ENCODE results near the gene ENPP1.
"Not testable (repeated sequence)": the region's sequence is repeated elsewhere in the genome, so short reads cannot be mapped to it uniquely, and the experiment has no call there.

Gene ENPP1

DNA sequence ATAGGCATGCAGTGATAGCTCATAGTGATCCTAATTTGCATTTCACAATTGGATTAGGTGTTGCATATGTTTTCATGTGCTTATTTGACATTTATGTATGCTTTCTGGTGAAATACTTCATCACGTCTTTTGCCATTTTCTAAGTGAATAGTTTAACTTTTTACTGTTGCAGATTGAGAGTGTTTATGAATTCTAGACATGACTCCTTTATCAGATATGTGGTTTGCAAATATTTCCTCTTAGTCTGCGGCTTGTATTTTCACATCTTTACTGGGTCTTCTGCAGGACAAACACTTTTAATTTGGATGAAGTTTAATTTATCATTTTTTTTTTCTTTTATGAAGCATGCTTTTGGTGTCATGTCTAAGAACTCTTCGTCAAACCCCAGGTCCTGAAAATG, 104.1 kb downstream of the ENPP1 start:
- no peak overlapping the region for H3K4me3 Mint-ChIP-seq
- H3K36me3 Mint-ChIP-seq (ENCODE audit: low read depth) = no peaks in the 10 kb centered on the region
- peaks cover 8% of the 10 kb centered on the region for H3K9me3 Mint-ChIP-seq
- H3K27me3 Mint-ChIP-seq = peaks cover 33% of the 10 kb centered on the region
- peaks cover 1% of the 10 kb centered on the region for H3K4me1 Mint-ChIP-seq (ENCODE audit: low read depth)
- H3K27ac Mint-ChIP-seq = no peak overlapping the region
- intact Hi-C loops (cut with micrococcal nuclease) = no loop called here

DNA sequence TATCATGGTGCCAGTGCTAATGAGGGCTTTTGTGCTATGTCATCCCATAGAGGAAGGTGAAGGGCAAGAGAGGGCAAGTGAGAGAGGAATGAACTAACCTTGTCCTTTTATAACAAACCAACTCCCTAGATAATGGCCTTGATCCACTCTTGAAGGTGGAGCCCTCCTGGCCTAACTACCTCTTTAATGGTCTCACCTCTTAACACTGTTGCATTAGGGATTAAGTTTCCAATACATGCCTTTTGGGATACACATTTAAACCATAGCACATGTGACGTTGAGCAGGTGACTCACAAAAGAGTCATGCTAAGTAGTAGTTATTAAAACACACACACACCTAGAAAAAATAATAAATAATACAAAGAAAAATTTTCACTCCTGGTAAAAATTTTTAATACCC, 106.4 kb downstream of the ENPP1 start:
- Mint-ChIP-seq H3K4me3 (no peak overlapping the region), H3K4me1 (ENCODE audit: low read depth) (peaks cover 7% of the 10 kb centered on the region), H3K27me3 (peaks cover 34% of the 10 kb centered on the region), H3K27ac (no peak overlapping the region), H3K36me3 (ENCODE audit: low read depth) (no peaks in the 10 kb centered on the region), H3K9me3 (peaks cover 8% of the 10 kb centered on the region)
- intact Hi-C loops (cut with micrococcal nuclease) = no loop called here

DNA sequence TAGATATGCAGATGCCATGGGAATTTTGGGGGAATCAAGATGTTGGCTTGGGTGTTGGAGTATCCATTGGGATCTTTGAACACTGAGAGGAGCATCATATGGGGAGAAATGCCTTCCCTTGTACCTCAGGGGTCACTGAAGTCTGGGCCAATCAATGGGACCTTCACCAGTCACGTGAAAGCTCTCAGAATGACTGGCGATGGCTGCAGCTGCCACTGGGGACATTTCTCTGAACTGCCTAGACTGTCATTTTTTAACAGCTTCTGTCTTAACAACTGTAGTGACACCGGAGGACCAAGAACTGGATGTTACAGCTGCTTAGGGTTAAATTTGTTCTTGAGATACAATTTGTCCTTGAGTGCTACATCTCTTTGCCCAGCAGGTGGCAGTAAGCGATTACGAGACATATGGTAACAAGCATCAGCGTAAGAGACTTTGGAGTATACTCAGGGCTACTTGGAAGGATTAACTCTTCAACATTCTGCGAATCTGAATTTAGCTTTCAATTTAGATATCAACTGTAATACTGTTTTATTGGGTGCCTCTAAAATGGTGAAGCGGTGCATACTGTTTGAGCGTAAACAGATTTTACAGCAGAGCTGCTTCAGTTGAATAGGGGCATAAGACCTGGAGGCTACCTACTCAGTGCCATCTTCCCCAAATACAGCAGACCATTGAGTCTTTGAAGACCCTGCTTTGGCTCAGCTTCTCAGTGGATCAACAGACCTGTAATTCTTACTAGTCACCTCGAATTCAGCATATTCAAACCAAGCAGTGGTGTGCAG, 107.3 kb downstream of the ENPP1 start:
- no peaks in the 10 kb centered on the region for H3K36me3 Mint-ChIP-seq (ENCODE audit: low read depth)
- H3K4me1 Mint-ChIP-seq (ENCODE audit: low read depth) = peaks cover 7% of the 10 kb centered on the region
- H3K9me3 Mint-ChIP-seq = peaks cover 8% of the 10 kb centered on the region
- H3K27ac Mint-ChIP-seq = no peak overlapping the region
- H3K4me3 Mint-ChIP-seq = no peak overlapping the region
- intact Hi-C loops (cut with micrococcal nuclease) = loop anchor here (5.0 kb wide), 1 partner anchor 302 kb away; no protein-coding TSS in a partner anchor
- H3K27me3 Mint-ChIP-seq = peaks cover 38% of the 10 kb centered on the region

DNA sequence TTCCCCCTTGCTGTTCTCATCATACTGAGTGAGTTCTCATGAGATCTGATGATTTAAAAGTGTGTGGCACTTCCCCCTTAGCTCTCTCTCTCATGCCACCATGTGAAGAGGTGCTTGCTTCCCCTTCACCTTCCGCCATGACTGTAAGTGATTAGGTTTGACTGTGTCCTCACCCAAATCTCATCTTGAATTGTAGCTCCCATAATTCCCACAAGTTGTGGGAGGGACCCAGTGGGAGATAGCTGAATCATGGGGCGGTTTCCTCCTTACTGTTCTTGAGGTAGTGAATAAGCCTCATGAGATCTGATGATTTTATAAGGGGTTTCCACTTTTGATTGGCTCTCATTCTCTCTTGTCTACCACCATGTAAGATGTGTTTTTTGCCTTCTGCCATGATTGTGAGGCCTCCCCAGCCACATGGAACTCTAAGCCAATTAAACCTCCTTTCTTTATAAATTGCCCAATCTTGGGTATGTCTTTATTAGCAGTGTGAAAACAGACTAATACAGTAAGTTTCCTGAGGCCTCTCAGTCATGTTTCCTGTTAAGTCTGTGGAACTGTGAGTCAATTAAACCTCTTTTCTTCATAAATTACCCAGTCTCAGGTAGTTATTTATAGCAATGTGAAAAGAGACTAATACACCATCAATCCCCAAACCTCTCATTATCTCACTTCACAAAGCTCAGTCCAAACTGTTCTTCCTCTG, 108.4 kb downstream of the ENPP1 start:
- intact Hi-C loops (cut with micrococcal nuclease) = loop anchor here (5.0 kb wide), 1 partner anchor 301 kb away; no protein-coding TSS in a partner anchor
- Mint-ChIP-seq H3K27me3 (peaks cover 38% of the 10 kb centered on the region), H3K9me3 (peaks cover 11% of the 10 kb centered on the region)
- not testable (repeated sequence) for H3K27ac Mint-ChIP-seq; H3K4me1 Mint-ChIP-seq (ENCODE audit: low read depth); H3K36me3 Mint-ChIP-seq (ENCODE audit: low read depth); H3K4me3 Mint-ChIP-seq

DNA sequence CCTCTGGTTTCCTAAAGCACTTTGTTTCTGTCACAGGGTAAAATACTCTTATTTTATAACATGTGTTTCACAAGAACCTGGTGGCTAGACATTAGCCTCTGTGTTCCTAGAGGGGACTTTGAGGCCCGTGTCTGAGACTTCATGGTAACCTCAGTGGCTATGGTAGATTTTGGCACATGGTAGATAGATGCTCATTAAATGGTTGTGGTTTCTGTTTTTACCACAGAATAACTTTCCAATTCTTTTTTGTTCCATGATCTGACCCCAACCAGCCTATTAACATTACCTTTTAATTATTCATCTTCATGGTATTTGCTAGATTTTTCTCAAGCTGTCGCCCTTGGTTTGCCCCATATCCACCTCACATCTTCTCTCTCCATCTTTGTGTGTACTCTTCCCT, 109.0 kb downstream of the ENPP1 start:
- Mint-ChIP-seq H3K4me1 (ENCODE audit: low read depth) (peaks cover 7% of the 10 kb centered on the region), H3K27ac (no peak overlapping the region), H3K4me3 (no peak overlapping the region), H3K9me3 (peaks cover 17% of the 10 kb centered on the region), H3K36me3 (ENCODE audit: low read depth) (no peaks in the 10 kb centered on the region), H3K27me3 (peaks cover 36% of the 10 kb centered on the region)
- intact Hi-C loops (cut with micrococcal nuclease) = loop anchor here (5.0 kb wide), 1 partner anchor 300 kb away; no protein-coding TSS in a partner anchor

DNA sequence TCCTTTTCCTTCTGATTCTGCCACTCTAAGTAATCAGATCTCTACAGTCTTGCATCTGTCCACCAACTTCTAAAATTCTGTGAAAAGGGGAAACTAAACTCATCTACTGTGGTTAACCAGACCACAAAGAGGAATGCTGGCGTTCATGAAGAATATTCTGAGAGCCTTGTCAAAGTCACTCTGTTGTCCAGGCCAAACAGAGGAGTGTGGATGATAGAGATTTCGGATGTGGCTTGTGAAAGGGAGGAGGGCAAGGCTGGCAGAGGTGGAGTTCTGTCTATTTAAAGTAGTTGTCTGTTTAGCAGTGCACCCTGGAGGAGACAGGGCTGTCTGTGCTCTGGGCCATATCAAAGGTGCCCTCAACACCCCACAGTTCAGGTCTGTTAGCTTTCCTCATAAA, 109.5 kb downstream of the ENPP1 start:
- peaks cover 36% of the 10 kb centered on the region for H3K27me3 Mint-ChIP-seq
- H3K9me3 Mint-ChIP-seq = peaks cover 22% of the 10 kb centered on the region
- H3K27ac Mint-ChIP-seq = no peak overlapping the region
- intact Hi-C loops (cut with micrococcal nuclease) = loop anchor here (5.0 kb wide), 1 partner anchor 300 kb away; no protein-coding TSS in a partner anchor
- H3K4me1 Mint-ChIP-seq (ENCODE audit: low read depth) = peaks cover 7% of the 10 kb centered on the region
- H3K36me3 Mint-ChIP-seq (ENCODE audit: low read depth) = no peaks in the 10 kb centered on the region
- no peak overlapping the region for H3K4me3 Mint-ChIP-seq

- H3K4me1 Mint-ChIP-seq (ENCODE audit: low read depth) = peaks cover 7% of the 10 kb centered on the region
- intact Hi-C loops (cut with micrococcal nuclease) = loop anchor here (5.0 kb wide), 1 partner anchor 299 kb away; no protein-coding TSS in a partner anchor
- no peaks in the 10 kb centered on the region for H3K36me3 Mint-ChIP-seq (ENCODE audit: low read depth)
- peaks cover 33% of the 10 kb centered on the region for H3K27me3 Mint-ChIP-seq
- H3K4me3 Mint-ChIP-seq = no peak overlapping the region
- H3K9me3 Mint-ChIP-seq = peaks cover 26% of the 10 kb centered on the region
- no peak overlapping the region for H3K27ac Mint-ChIP-seq
Observed at GRCh38 chr6:131917763-131918649, 110.2 kb downstream of the ENPP1 start.

- Mint-ChIP-seq H3K4me1 (ENCODE audit: low read depth) (peaks cover 7% of the 10 kb centered on the region), H3K27me3 (peaks cover 30% of the 10 kb centered on the region), H3K27ac (no peak overlapping the region), H3K36me3 (ENCODE audit: low read depth) (no peaks in the 10 kb centered on the region), H3K9me3 (peaks cover 32% of the 10 kb centered on the region), H3K4me3 (no peak overlapping the region)
- intact Hi-C loops (cut with micrococcal nuclease) = loop anchor here (5.0 kb wide), 1 partner anchor 298 kb away; no protein-coding TSS in a partner anchor
Observed at GRCh38 chr6:131918650-131919355, 111.0 kb downstream of the ENPP1 start.

DNA sequence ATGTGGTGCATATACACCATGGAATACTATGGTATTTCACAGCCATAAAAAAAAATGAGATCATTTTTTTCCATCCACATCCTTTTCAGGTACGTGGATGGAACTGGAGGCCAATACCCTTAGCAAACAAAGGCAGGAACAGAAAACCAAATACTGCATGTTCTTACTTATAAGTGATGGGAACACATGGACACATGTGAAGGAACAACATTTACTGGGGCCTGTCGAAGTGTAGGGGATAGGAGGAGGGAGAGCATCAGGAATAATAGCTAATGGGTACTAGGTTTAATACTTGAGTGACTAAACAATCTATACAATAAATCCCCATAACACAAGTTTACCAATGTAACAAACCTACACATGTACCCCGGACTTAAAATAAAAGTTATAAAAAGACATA, 112.8 kb downstream of the ENPP1 start:
- Mint-ChIP-seq H3K4me3 (no peak overlapping the region), H3K27me3 (peaks cover 27% of the 10 kb centered on the region), H3K9me3 (peaks cover 35% of the 10 kb centered on the region), H3K36me3 (ENCODE audit: low read depth) (no peaks in the 10 kb centered on the region), H3K27ac (no peak overlapping the region), H3K4me1 (ENCODE audit: low read depth) (peaks cover 7% of the 10 kb centered on the region)
- intact Hi-C loops (cut with micrococcal nuclease) = no loop called here

DNA sequence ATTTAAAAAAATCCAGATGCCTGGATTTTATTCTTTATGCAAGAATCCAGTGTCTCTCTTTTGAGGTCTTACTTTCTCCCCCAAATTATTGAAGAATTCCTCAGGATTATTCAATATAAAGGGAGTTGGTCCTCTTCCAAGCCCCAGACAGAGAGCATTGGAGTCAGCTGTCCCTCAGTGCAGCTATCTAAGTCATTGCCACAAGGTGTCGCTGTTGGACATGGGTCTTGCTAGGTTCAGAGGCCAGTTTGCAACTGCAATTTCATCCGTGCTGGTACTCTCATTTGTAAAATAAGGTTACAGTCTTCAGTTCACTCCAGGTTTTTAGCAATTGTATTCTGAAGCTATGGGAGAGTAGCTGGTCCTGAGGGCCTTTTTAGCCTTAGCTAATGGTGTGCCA, 115.5 kb downstream of the ENPP1 start:
- peaks cover 7% of the 10 kb centered on the region for H3K27me3 Mint-ChIP-seq
- no peaks in the 10 kb centered on the region for H3K36me3 Mint-ChIP-seq (ENCODE audit: low read depth)
- intact Hi-C loops (cut with micrococcal nuclease) = no loop called here
- no peak overlapping the region for H3K27ac Mint-ChIP-seq
- H3K4me1 Mint-ChIP-seq (ENCODE audit: low read depth) = no peaks in the 10 kb centered on the region
- H3K4me3 Mint-ChIP-seq = no peak overlapping the region
- peaks cover 27% of the 10 kb centered on the region for H3K9me3 Mint-ChIP-seq

DNA sequence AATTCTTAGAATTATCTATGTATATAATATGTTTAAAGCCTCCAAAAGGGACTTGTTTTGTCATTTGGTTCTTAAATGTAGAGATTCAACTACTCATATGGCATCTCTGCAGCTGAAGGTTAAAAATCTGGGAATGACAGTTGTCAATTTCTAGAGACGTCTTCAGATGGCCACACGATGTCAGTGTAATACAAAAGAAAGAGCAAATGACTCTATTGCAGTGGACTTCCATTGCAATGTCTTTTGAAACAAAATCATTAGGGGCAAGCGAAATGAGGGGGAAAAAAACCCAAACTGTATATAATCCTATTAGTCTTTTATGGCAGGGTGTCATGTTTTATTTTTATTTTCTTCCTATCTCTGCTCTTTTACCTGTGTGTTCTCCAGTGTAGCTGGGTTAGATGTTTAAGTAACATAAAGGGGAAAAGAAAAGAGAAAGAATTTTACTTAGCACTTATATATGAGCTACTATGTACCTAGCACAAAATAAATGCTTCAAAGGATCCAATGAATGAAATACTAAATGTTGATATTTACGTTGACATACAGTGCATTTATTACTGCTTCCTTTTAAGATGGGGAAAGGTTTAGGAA, 117.2 kb downstream of the ENPP1 start:
- H3K4me3 Mint-ChIP-seq = no peak overlapping the region
- H3K27me3 Mint-ChIP-seq = no peaks in the 10 kb centered on the region
- intact Hi-C loops (cut with micrococcal nuclease) = no loop called here
- H3K27ac Mint-ChIP-seq = no peak overlapping the region
- H3K4me1 Mint-ChIP-seq (ENCODE audit: low read depth) = no peaks in the 10 kb centered on the region
- peaks cover 27% of the 10 kb centered on the region for H3K9me3 Mint-ChIP-seq
- H3K36me3 Mint-ChIP-seq (ENCODE audit: low read depth) = no peaks in the 10 kb centered on the region

DNA sequence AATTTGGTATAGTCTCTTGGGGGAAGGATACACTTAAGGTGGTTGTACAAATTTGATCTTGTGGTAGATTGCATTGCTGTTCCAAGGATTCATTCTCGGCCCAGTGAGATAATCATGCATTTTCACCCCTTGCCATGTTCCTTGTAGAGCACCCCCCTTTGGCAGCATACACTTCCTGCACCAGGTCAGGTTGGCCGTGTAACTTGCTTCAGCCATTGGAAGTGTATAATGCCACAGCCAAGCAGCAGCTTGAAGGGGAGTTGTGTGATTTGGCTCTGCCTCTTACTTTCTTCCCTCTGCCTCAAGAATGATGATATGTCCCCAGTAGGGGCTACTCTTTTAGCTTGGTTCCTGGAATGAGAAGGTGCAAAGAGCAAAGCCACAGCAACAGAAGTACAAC, 121.4 kb downstream of the ENPP1 start:
- intact Hi-C loops (cut with micrococcal nuclease) = no loop called here
- no peaks in the 10 kb centered on the region for H3K9me3 Mint-ChIP-seq
- no peak overlapping the region for H3K4me3 Mint-ChIP-seq
- H3K27ac Mint-ChIP-seq = no peak overlapping the region
- no peaks in the 10 kb centered on the region for H3K4me1 Mint-ChIP-seq (ENCODE audit: low read depth)
- H3K27me3 Mint-ChIP-seq = peaks cover 3% of the 10 kb centered on the region
- H3K36me3 Mint-ChIP-seq (ENCODE audit: low read depth) = no peaks in the 10 kb centered on the region

DNA sequence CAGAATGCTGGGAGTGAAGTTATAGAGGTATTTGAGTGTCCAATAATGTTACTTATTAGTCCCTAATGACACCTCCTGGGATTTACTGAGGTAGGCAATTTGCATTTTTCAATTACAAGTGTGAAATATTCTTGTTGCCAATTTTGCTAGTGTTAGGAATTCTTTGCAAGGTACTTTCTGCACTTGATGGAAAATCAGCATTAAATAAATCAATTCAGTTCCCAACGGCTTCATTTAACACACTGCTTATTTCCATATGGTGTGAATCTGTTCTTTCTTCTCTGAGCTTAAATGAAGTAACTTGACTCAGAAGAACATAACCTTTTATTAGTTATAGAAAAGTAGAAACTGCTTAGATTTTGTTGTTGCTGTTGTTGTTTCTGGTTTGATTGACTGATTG, 122.2 kb downstream of the ENPP1 start:
- Mint-ChIP-seq H3K27ac (no peak overlapping the region), H3K27me3 (peaks cover 3% of the 10 kb centered on the region), H3K9me3 (no peaks in the 10 kb centered on the region), H3K36me3 (ENCODE audit: low read depth) (no peaks in the 10 kb centered on the region), H3K4me3 (no peak overlapping the region), H3K4me1 (ENCODE audit: low read depth) (no peaks in the 10 kb centered on the region)
- intact Hi-C loops (cut with micrococcal nuclease) = no loop called here

All from dendritic cell treated with granulocyte-macrophage colony-stimulating factor and Interleukin-4, amounts not matched to agents 40 ng/mL and 50 ng/mL, for 4 days (primary cell).